ENCODE results near the gene CHD1.
A peak's percentile ranks its signal among the peaks of the same experiment; 100 is the strongest.

Gene CHD1

DNA sequence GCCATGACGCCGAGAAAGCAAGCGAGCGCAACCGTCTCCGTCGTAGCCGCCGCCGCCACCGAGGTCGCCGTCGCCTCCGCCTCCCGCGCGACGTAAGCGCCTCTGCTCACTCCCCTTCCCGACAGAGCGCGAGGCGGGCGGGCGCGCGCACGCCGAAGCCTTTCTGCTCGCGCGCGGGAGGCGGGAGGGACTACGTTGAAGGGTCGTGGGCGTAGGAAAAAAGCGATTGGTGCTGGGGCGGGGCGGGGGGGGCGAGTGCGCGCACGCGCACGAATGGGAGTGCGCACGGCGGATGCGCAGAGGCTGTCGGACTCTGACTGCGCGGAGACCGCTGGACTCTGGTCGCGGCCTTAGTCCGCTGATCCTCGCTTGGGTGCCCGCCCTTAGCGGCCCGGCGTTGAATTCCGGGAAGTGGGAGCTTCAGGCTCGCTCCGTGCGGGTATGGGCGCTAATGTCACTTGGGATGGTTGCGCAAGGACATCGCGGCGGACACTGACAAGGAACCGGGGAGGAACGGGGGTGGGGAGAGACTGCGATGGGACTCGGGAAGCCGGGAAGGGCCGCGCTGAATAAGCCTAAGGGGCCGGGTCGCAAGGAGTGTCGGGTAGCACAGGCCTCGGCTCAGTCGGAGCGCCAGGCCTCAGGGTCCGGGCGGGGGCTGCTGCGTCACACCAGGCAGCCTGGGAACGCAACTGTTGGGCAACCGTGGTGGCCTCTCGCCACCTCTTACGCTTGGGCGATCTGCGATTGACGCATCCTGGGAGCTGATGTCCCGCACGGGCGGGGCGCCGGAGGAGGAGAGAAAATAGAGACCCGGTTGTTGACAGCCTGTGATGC, at the start of gene CHD1:
Gene CHD1, minus strand, starts transcription at position 135 of the 837 bp plus-strand sequence. CDS start 2,621 bp downstream, outside the sequence.
- peak within 1 kb of the TSS; percentile 98 for H3K4me3 ChIP-seq (ENCODE audit: low read depth, low read length)
- TF ChIP-seq, protein P1, sequence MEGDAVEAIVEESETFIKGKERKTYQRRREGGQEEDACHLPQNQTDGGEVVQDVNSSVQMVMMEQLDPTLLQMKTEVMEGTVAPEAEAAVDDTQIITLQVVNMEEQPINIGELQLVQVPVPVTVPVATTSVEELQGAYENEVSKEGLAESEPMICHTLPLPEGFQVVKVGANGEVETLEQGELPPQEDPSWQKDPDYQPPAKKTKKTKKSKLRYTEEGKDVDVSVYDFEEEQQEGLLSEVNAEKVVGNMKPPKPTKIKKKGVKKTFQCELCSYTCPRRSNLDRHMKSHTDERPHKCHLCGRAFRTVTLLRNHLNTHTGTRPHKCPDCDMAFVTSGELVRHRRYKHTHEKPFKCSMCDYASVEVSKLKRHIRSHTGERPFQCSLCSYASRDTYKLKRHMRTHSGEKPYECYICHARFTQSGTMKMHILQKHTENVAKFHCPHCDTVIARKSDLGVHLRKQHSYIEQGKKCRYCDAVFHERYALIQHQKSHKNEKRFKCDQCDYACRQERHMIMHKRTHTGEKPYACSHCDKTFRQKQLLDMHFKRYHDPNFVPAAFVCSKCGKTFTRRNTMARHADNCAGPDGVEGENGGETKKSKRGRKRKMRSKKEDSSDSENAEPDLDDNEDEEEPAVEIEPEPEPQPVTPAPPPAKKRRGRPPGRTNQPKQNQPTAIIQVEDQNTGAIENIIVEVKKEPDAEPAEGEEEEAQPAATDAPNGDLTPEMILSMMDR (IDR thresholded peaks at IDR 0.05; ENCODE audit: borderline replicate concordance, insufficient read depth, low read depth, low read length): no peak

DNA sequence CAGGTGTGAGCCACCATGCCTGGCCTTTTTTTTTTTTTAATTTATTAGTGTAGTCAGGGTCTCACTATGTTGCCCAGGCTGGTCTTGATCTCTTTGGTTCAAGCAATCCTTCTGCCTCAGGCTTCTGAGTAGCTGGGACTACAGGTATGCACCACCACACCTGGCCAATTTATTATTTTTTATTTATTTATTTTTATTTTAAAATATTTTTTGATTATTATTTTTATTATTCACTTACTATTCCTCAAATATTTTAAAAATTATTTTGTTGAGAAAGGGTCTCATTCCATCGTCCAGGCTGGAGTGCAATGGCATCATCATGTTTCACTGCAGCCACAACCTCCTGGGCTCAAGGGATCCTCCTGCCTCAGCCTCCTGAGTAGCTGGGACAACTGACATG, 49.7 kb upstream of the CHD1 start:
- H3K4me3 ChIP-seq (ENCODE audit: low read depth, low read length): no peak overlapping the region
- TF ChIP-seq, protein P1 (IDR thresholded peaks at IDR 0.05; ENCODE audit: borderline replicate concordance, insufficient read depth, low read depth, low read length): no peak

DNA sequence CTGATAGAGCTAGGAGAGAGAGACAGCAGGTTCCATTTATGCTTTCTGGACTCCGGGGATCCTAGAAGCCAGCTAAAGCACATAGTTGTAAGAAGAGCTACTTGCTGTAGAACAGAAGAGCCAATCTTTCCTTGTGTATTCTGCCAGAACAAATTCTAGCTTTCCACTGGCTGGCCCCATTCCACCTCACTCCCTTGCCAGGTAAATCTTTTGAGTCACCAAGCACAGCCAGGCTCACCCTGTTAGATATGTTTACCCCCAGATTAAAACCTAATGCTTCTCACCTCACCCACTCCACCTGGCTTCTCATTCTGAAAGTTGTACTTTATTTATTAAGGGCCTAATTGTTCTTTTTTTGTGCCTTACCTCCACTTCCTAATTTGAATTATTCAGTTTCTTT, 48.9 kb upstream of the CHD1 start:
- H3K4me3 ChIP-seq (ENCODE audit: low read depth, low read length): no peak overlapping the region
- TF ChIP-seq, protein P1 (IDR thresholded peaks at IDR 0.05; ENCODE audit: borderline replicate concordance, insufficient read depth, low read depth, low read length): no peak

DNA sequence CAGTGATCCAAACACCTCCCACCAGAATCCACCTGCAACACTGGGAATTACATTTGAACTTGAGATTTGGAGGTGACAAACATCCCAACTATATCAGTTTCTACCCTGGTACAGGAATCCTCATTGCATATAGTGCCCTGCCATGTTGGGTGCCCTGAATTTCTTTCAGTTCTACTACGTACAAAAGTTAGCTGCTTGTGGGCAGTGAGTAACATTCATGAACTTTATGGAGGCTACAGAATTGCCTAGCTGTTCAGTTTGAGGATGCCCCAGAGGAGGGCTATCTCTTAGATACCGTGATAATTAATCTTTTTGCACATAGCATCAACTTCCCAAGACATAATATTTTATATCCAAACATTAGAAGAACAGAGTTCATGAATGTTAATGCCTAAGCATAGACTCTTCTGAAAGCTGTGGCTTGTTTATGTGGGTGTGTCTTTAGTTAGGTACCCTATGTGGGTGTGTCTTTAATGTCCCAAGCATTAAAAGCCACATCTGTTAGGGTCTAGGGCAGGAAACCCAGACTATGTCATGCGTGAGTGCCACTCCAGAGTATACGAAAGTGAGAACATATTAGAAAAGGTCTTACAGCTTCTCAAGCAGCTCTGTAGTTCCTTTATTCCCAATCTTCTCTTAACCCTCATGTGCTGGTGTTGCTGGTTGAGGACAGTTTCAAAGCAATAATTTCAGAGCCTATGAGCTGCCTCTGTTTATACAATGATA, 47.0 kb upstream of the CHD1 start:
- H3K4me3 ChIP-seq (ENCODE audit: low read depth, low read length): no peak overlapping the region
- TF ChIP-seq, protein P1 (IDR thresholded peaks at IDR 0.05; ENCODE audit: borderline replicate concordance, insufficient read depth, low read depth, low read length): no peak

DNA sequence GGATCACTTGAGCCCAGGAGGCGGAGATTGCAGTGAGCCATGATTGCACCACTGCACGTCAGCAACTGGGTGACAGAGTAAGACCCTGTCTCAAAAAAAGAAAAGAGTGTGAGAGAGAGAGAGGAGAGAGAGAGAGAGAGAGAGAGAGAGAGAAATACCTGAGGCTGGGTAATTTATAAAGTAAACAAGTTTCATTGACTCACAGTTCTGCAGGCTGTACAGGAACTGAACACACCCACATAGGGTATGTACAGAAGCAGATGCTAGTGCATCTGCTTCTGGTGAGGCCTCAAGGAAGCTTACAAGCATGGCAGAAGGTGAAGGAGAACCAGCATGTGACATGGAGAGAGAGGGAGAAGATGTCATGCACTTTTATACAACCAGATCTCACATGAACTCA, 46.4 kb upstream of the CHD1 start:
- H3K4me3 ChIP-seq (ENCODE audit: low read depth, low read length): no peak overlapping the region
- TF ChIP-seq, protein P1 (IDR thresholded peaks at IDR 0.05; ENCODE audit: borderline replicate concordance, insufficient read depth, low read depth, low read length): no peak

DNA sequence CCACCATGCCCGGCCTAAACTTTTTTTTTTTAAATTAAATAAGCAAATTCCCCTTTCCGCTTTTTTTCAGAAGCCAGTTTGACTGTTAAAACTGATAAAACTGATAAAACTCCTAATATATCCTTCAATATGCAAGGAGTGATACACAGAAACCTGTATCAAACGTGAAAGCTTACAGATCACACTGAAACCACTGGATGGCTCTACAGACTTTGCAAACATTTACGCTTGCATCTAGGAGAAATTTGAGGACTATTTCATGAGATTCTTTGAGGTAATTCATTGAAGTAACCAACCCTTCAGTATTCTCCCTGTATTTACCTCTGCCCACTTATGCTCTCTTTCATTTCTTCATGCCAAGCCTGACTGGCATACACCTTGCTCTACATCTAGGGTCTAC, 40.6 kb upstream of the CHD1 start:
- no peak overlapping the region for H3K4me3 ChIP-seq (ENCODE audit: low read depth, low read length)
- TF ChIP-seq, protein P1 (IDR thresholded peaks at IDR 0.05; ENCODE audit: borderline replicate concordance, insufficient read depth, low read depth, low read length): no peak

All from GM12875 (cell line).